Activated naive CD8-positive, alpha-beta T cell treated with anti-CD3 and anti-CD28 coated beads for 36 hours (primary cell): ENCODE data around the gene SPTBN4. TPM values are rescaled to one million over a fixed set of nuclear protein-coding genes. Genes with fewer than 3 reads are reported as not detected.
"Not testable (repeated sequence)": the region's sequence is repeated elsewhere in the genome, so short reads cannot be mapped to it uniquely, and the experiment has no call there.

ENCODE experiments used
- DNase-seq: peaks from one replicate; pipeline ENCODE4 v3.0.0; 2021
- H3K27ac Mint-ChIP-seq: one replicate; pipeline ENCODE4 v1.8.0; 2022; ENCODE audit warnings: mild to moderate bottlenecking, moderate library complexity, mixed read lengths
- H3K27me3 Mint-ChIP-seq: one replicate; pipeline ENCODE4 v1.8.0; 2022; ENCODE audit warnings: mild to moderate bottlenecking, mixed read lengths
- H3K36me3 Mint-ChIP-seq: one replicate; pipeline ENCODE4 v1.8.0; 2021; ENCODE audit warnings: mild to moderate bottlenecking, mixed read lengths
- H3K4me1 Mint-ChIP-seq: one replicate; pipeline ENCODE4 v1.8.0; 2021; ENCODE audit warnings: mixed read lengths
- H3K4me3 Mint-ChIP-seq: one replicate; pipeline ENCODE4 v1.8.0; 2022; ENCODE audit warnings: mild to moderate bottlenecking, moderate library complexity, mixed read lengths
- H3K9me3 Mint-ChIP-seq: one replicate; pipeline ENCODE4 v1.8.0; 2022; ENCODE audit warnings: mixed read lengths
- total RNA-seq, 2 experiments: library from RNA; stranded (reverse); gene quantifications; one replicate each; pipeline ENCODE4 v1.2.3, GENCODE V29; 2021

Gene SPTBN4
- total RNA-seq, 2 experiments from 2014 or later = 1.1 to 2.9 TPM

DNA sequence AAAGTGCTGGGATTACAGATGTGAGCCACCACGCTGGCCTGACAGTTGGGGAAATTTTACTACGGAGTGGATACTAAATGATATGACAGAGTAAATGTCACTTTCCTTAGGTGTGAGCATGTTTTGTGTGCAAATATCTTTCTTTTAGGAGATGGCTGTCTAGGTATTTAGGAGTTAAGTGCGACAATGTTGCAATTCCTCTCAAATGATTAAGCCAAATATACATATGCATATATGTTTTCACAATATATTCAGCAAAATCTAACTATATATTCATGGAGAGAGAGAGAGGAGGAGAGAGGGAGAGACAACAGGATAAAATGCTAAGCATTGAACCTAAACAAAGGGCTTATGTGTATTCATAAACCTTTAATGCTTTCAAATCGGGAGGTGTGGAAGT is 17.3 kb upstream of the SPTBN4 start:
- Mint-ChIP-seq H3K36me3 (no peaks in the 10 kb centered on the region), H3K4me1 (peaks cover 3% of the 10 kb centered on the region), H3K4me3 (no peak overlapping the region), H3K27me3 (no peaks in the 10 kb centered on the region), H3K27ac (no peak overlapping the region), H3K9me3 (no peaks in the 10 kb centered on the region)
- no peak for DNase-seq

GRCh38 chr19:40450664-40451063 is 16.1 kb upstream of the SPTBN4 start:
- H3K36me3 Mint-ChIP-seq = no peaks in the 10 kb centered on the region

GRCh38 chr19:40452016-40452415 is 14.8 kb upstream of the SPTBN4 start:
- Mint-ChIP-seq H3K36me3 (no peaks in the 10 kb centered on the region), H3K9me3 (no peaks in the 10 kb centered on the region), H3K27me3 (no peaks in the 10 kb centered on the region), H3K4me3 (no peak overlapping the region), H3K4me1 (no peaks in the 10 kb centered on the region), H3K27ac (no peak overlapping the region)
- no peak for DNase-seq

More at GRCh38 chr19:40450664-40451063, 16.1 kb upstream of the SPTBN4 start:
- H3K27ac Mint-ChIP-seq = no peak overlapping the region
- no peak overlapping the region for H3K4me3 Mint-ChIP-seq
- H3K4me1 Mint-ChIP-seq = no peaks in the 10 kb centered on the region
- DNase-seq = no peak
- no peaks in the 10 kb centered on the region for H3K9me3 Mint-ChIP-seq
- H3K27me3 Mint-ChIP-seq = no peaks in the 10 kb centered on the region

GRCh38 chr19:40453151-40453735 is 13.6 kb upstream of the SPTBN4 start:
- Mint-ChIP-seq H3K9me3 (no peaks in the 10 kb centered on the region), H3K4me1 (no peaks in the 10 kb centered on the region), H3K27ac (no peak overlapping the region), H3K4me3 (no peak overlapping the region), H3K27me3 (no peaks in the 10 kb centered on the region), H3K36me3 (no peaks in the 10 kb centered on the region)
- DNase-seq = no peak

DNA sequence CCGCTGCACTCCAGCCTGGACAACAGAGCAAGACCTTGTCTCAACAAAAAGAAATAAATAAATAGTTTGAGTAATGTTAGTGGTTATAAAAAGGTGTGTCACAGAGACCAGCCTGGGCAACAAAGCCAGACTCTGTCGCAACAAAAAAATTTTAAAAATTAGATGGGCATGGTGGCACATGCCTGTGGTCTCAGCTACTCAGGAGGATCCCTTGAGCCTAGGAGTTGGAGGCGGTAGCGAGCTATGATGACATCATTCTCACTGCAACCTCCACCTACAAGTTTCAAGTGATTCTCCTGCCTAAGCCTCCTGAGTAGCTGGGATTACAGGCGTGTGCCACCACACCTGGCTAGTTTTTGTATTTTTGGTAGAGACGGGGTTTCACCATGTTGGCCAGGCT is 12.9 kb upstream of the SPTBN4 start:
- not testable (repeated sequence) for H3K36me3 Mint-ChIP-seq, DNase-seq, H3K27ac Mint-ChIP-seq, H3K4me3 Mint-ChIP-seq, H3K27me3 Mint-ChIP-seq, H3K4me1 Mint-ChIP-seq, H3K9me3 Mint-ChIP-seq

DNA sequence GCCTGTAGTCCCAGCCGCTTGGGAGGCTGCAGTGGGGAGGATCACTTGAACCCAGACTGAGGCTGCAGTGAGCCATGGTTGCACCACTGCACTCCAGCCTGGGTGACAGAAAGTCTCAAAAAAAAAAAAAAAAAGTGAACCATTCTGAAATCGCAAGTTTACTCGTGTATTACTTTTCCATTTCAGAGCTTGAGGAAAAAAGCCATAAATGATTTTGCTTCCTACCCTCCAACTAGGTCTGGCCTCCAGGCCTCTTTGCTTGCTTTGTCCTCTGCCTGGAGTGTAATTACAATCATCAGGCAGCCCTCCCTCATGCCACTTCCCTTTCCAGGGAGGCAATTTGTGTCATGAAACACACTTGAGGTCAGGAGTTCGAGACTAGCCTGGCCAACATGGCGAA is 9.8 kb upstream of the SPTBN4 start:
- no peaks in the 10 kb centered on the region for H3K27me3 Mint-ChIP-seq
- H3K4me1 Mint-ChIP-seq = no peaks in the 10 kb centered on the region
- H3K4me3 Mint-ChIP-seq = no peak overlapping the region
- no peaks in the 10 kb centered on the region for H3K36me3 Mint-ChIP-seq
- no peak overlapping the region for H3K27ac Mint-ChIP-seq
- DNase-seq = no peak
- no peaks in the 10 kb centered on the region for H3K9me3 Mint-ChIP-seq

DNA sequence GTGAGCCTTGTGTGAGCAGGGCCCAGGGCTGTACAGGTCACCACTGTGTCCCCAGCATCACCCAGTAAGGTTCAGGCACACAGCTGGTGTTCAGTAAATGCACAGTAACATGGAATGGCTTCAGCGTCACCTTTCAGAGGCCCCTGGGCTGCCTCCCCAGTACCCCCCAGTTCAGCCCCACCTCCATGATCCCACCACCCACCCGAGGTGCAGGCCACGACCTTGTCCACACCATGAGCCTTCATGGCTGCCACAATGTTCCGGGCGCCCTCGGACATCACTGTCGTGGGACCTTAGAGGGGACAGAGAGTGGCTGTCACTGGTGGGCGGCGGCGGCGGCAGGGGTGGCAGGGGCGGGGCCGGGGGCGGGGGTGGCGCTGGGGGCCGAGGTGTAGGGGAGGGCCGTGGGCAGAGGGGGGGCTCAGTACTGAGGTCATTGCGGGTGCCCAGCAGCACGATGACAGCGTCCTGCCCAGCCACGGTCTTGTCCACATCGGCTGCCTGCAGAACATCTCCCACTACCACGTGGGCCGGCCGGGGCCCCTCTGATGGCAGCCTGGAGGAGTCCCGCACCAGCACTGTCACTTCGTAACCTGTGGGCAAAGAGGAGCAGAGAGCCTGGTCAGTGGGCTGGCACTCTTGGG is 8.7 kb upstream of the SPTBN4 start:
- Mint-ChIP-seq H3K36me3 (no peaks in the 10 kb centered on the region), H3K9me3 (no peaks in the 10 kb centered on the region), H3K4me3 (no peak overlapping the region), H3K27me3 (no peaks in the 10 kb centered on the region), H3K27ac (no peak overlapping the region), H3K4me1 (no peaks in the 10 kb centered on the region)
- no peak for DNase-seq

DNA sequence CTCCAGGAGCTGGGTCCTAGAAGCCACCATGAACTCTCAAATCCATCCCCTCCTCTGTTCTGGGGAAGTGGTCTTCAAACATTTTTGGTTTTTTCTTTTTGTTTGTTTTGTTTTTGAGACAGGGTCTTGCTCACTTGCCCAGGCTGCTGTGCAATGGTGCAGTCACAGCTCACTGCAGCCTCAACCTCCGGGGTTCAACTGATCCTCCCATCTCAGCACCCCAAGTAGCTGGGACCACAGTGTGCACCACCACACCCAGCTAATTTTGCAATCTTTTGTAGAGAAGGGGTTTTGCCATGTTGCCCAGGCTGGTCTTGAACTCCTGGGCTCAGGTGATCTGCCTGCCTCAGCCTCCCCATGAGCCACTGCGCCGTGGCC is 8.2 kb upstream of the SPTBN4 start:
- no peak for DNase-seq
- Mint-ChIP-seq H3K9me3 (no peaks in the 10 kb centered on the region), H3K4me1 (no peaks in the 10 kb centered on the region), H3K36me3 (no peaks in the 10 kb centered on the region), H3K4me3 (no peak overlapping the region), H3K27me3 (no peaks in the 10 kb centered on the region), H3K27ac (no peak overlapping the region)

- Mint-ChIP-seq H3K27me3 (no peaks in the 10 kb centered on the region), H3K4me1 (peaks cover 9% of the 10 kb centered on the region)
- no peak for DNase-seq
Observed at GRCh38 chr19:40460185-40460584, 6.6 kb upstream of the SPTBN4 start.

GRCh38 chr19:40461669-40462221 is 5.1 kb upstream of the SPTBN4 start:
- DNase-seq = no peak
- no peaks in the 10 kb centered on the region for H3K36me3 Mint-ChIP-seq
- H3K27ac Mint-ChIP-seq = no peak overlapping the region
- H3K27me3 Mint-ChIP-seq = peaks cover 6% of the 10 kb centered on the region
- H3K4me1 Mint-ChIP-seq = peaks cover 20% of the 10 kb centered on the region
- no peak overlapping the region for H3K4me3 Mint-ChIP-seq
- H3K9me3 Mint-ChIP-seq = no peaks in the 10 kb centered on the region

More at GRCh38 chr19:40460185-40460584, 6.6 kb upstream of the SPTBN4 start:
- H3K27ac Mint-ChIP-seq = no peak overlapping the region
- no peaks in the 10 kb centered on the region for H3K36me3 Mint-ChIP-seq
- no peak overlapping the region for H3K4me3 Mint-ChIP-seq
- H3K9me3 Mint-ChIP-seq = no peaks in the 10 kb centered on the region

DNA sequence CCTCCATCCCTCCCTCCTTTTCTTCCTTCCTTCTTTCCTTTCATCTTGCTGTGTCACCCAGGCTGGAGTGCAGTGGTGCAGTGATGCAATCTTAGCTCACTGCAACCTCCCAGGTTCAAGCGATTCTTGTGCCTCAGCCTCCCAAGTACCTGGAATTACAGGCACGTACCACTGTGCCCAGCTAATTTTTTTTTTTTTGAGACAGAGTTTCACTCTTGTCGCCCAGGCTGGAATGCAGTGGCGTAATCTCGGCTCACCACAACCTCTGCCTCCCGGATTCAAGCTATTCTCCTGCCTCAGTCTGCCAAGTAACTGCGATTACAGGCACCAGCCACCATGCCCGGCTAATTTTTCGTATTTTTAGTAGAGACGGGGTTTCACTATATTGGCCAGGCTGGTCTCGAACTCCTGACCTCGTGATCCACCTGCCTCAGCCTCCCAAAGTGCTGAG is 3.2 kb upstream of the SPTBN4 start:
- H3K9me3 Mint-ChIP-seq, DNase-seq, H3K4me3 Mint-ChIP-seq: not testable (repeated sequence)

GRCh38 chr19:40464059-40465024 is 2.5 kb upstream of the SPTBN4 start:
- Mint-ChIP-seq H3K27ac (no peak overlapping the region), H3K36me3 (no peaks in the 10 kb centered on the region), H3K4me3 (peak overlapping the region; percentile 83), H3K9me3 (no peaks in the 10 kb centered on the region), H3K4me1 (peaks cover 20% of the 10 kb centered on the region), H3K27me3 (peaks cover 10% of the 10 kb centered on the region)
- DNase-seq = peak; percentile 68

More for the DNA sequence above, 3.2 kb upstream of the SPTBN4 start:
- H3K4me1 Mint-ChIP-seq = peaks cover 20% of the 10 kb centered on the region
- not testable (repeated sequence) for H3K27ac Mint-ChIP-seq, H3K36me3 Mint-ChIP-seq
- peaks cover 10% of the 10 kb centered on the region for H3K27me3 Mint-ChIP-seq

DNA sequence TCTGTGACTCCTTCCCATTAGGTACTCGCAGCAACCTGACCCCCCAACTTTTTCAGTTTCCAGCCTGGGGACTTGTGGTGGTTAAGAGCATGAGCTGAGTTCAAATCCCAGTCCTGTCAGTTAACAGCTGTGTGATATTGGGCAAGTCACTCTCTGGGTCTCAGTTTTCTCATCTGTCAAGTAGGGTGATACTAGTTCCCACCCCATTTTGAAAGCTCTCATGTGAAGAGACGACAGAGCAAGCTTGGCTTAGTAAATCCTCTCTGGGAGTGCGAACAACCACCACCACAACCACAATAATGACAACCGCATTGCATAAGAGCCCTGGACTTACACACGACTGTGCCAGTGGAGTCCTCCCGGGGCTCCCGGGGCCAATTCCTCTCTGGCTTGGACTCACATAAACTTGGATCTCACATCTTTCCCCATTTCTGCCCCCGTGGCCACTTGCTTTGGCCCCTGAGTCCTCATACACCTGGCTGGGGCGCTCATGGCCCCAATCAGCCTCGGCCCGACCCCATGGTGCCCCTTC is 1.7 kb upstream of the SPTBN4 start:
- no peaks in the 10 kb centered on the region for H3K9me3 Mint-ChIP-seq
- DNase-seq = no peak

DNA sequence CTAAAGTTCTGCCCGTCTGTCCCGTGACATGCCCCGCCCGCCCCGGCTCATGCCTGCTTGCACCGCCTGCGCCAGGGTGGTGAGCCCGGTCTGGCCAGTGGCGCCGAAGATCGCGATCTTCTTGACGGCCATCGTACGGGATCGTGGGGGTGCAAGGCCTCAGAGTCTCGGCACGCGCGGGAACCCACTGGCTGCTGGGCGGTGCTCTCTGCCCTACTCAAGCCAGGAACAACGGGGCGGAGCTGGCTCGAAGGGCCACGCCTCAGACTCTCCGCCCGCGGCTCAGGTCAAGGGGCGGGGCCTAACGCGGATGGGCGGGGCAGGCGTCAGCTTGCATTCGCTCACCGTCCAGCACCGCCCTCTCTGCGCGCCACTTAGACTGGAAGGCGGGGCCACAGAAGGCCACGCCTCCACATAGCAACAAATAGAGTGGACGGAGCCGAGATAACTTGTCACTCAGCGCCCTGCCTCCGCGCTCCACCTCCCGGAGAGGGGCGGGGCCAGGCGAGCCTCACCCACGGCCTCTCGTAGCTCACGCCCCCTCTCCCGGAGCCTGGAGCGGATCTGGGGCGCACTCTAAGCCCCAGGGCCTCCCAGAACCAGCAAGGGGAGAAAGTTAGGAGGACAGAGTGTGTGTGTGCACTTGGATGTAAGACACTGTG is 1.1 kb upstream of the SPTBN4 start, which contains the start of gene BLVRB:
Gene BLVRB (minus strand): TSS at position 189 of the 662 bp plus-strand sequence. CDS start 57 bp downstream, at position 132.
- Mint-ChIP-seq H3K27me3 (peaks cover 10% of the 10 kb centered on the region), H3K9me3 (no peaks in the 10 kb centered on the region), H3K36me3 (no peaks in the 10 kb centered on the region), H3K4me1 (peaks cover 20% of the 10 kb centered on the region), H3K27ac (peak within 1 kb of the TSS; percentile 83), H3K4me3 (peak within 1 kb of the TSS; percentile 83)
- DNase-seq = peak; percentile 99

More for the DNA sequence above, 1.7 kb upstream of the SPTBN4 start:
- Mint-ChIP-seq H3K36me3 (no peaks in the 10 kb centered on the region), H3K4me3 (peak overlapping the region; percentile 83), H3K4me1 (peaks cover 20% of the 10 kb centered on the region), H3K27me3 (peaks cover 10% of the 10 kb centered on the region), H3K27ac (peak overlapping the region; percentile 74)
